Renal cortical epithelial cell (primary cell): ENCODE results near the gene GALNT7. TPM values are rescaled to one million over a fixed set of nuclear protein-coding genes. Genes with fewer than 3 reads are reported as not detected.

Experiments used
- DNase-seq: peaks from one replicate; pipeline ENCODE4 v3.0.0-alpha.2; 2011; ENCODE audit warnings: low read depth
- total RNA-seq: library from RNA; depleted of rRNA; stranded (reverse); fragments of >200 nt; gene quantifications from 2 replicates; pipeline ENCODE4 v1.2.3, GENCODE V29; 2014

GALNT7 gene
- total RNA-seq, 1 donor from 2014 or later = 86.4 TPM

GRCh38 chr4:173301518-173302201 lies 133.0 kb downstream of the GALNT7 start:
- peak; percentile 64 for DNase-seq

DNA sequence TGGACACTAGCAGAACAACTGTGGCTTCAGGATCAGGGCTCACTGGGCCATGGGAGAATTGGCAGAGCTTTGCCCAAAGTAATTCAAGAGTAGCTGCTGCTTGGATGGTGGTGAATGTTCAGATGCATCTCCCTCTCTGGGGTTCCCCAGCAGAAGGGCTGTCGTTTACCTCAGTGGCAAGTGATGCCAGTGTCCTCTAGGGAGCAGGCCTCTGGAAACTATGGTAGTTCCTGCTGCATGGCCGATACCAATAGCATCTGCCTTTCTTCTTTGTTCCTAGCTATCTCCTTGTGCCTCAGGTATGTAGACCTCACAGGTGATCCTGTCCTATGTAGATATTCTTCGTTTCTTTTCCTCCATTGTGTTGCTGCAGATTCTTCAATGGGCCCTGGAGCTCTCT lies 139.2 kb downstream of the GALNT7 start:
- no peak for DNase-seq

DNA sequence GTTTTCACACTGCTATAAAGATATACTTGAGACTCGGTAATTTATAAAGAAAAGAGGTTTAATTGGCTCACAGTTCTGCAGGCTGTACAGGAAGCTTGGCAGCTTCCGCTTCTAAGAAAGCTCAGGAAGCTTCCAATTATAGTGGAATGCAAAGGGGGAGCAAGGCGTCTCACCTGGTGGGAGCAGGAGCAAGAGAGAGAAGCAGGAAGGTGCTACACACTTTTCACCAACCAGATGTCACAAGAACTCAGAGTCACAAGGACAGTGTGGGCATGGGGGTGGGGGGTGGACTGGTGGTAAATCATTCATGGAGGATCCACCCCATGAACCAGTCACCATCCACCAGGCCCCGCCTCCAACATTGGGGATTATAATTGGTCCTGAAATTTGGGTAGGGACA lies 142.8 kb downstream of the GALNT7 start:
- DNase-seq = no peak

GRCh38 chr4:173314715-173315114 lies 146.1 kb downstream of the GALNT7 start:
- DNase-seq = no peak

- no peak for DNase-seq
Observed at GRCh38 chr4:173316060-173316459, 147.4 kb downstream of the GALNT7 start.

GRCh38 chr4:173317004-173317403 lies 148.4 kb downstream of the GALNT7 start:
- no peak for DNase-seq

- no peak for DNase-seq
Observed at GRCh38 chr4:173318240-173318639, 149.6 kb downstream of the GALNT7 start.

DNA sequence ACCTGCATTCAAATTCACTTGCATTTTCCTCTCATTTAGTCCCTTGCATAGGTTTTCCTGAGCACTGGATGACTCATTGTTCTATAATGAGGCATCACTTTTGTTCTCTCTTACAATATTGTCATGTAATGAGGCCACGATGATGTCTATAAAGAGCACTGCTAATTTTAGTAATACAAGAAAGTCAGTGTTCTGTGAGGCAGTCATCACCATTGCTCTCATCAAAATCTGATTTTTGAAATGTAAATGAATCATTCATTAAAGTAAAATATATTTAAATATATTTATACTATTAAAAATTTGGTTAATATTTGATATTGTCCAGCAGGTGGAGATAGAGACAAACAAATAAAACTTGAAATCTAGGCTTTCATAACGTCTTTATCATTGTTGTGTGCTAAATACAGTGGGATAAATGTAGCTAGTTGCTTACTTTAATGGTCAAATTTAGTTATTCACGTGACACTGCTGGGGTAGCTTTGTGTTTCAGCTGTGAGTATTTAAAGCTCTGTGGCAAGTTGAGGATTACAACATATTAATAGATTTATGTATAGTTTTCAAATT lies 150.1 kb downstream of the GALNT7 start:
- DNase-seq = peak; percentile 61

DNA sequence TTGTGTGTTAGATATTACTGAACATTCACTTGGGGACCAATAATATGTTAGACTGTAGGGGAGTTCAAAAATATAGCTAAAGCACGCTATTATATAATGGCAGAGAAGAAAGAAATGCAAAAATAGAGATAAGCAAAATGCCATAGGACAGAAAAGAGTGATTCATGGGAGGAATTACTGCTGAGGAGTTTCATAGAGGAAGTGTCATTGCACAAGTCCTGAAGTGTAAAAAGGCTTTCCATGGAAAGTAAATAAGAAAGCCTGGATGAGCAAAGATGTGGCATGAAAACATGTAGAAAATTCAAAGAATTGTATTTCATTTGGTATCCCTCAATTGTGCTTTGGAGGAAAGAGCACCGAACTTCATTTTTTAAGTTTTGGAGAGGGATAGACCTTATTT lies 151.1 kb downstream of the GALNT7 start:
- DNase-seq = no peak

DNA sequence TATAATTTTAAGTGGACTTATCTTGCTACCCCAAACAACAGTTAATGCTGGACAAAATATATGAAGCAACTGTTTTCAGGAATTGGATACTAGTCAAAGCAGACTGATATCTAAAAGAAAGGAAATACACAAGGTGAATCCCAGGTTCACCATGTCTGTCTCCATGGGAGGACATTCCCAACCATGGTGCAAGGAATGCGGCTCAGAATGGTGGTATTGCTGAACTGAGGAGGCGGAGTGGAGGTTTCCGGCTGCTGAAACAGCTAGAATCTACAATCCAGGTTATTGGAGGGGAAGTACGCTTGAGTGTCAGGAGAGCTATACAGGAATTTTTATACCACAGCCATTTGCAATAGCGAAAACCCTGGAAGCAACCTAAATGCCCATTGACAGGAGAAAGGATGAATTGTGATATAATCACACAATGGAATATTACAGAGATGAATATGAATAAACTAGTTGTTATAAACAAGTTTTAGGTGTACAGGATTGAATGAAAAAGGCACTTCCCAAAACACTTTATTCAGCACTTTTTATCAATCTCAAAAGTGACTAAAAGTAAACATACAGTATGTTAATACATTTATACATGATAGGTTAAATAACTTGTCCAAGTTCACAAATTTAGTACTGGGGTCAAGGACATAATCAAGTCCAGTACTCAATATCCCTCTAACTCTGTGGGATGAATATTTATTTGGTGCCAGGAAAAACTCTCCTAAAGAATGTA lies 156.6 kb downstream of the GALNT7 start:
- DNase-seq = no peak

DNA sequence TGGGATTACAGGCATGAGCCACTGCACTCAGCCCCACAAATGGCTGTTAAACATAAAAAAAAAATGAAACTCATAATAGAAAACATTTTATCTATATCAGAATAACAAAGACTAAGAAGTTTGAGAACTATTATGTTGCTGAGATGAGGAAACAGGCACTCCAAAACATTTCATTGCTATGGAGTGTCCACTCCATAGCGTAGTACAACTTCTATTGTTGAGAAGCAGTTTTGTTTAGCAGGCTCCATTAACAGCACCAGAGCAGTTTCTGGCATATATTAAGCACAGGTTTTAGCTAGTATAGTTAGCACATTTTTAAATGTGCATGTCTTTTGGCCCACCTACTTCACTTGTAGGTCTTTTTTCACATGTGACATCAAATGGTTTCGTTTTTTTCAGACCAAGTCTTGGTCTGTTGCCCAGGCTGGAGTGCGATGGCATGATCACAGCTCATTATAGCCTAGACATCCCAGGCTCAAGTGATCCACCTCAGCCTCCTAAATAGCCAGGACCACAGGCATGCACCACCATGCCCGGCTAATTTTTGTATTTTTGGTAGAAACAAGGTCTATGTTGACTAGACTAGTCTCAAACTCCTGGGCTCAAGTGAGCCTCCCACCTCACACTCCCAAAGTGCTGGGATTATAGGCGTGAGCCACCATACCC lies 159.8 kb downstream of the GALNT7 start:
- DNase-seq = no peak

DNA sequence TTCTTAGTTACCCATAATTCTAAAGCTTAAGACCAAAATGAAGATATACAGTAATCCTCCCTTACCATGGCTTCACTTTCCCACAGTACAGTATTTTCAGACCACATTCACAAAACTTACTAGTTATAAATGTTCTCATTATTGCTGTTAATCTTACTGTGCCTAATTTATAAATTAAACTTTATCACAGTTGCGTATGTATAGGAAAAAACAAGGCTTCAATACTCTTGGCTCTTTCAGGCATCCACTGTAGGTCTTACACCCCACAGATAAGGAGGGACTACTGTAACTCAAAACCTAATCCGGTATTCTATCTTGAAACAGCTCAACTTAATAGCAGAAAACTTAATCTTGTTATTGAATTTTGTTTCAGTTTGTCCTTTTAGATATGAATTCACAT lies 162.0 kb downstream of the GALNT7 start:
- no peak for DNase-seq

DNA sequence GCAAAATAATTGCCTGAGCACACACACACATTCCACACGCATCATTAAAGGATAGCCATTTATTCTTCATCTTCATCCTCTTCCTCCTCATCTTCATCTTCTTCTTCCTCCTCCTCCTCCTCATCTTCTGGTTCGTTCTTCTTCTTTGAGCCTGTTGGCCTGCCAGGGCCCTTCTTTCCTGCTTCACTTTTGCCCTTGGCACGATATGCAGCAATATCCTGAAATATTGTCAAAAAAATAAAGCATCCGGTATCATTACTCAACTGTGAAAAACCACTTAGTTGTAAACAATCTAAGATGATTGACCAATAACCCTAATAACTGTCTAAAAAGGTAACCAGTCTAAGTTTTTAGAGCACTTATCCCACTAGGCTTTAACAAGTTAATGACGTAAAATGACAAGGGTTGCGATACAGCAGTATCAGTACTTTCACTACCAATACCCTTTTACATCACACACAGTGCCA lies 163.4 kb downstream of the GALNT7 start:
- no peak for DNase-seq

GRCh38 chr4:173332963-173333657 lies 164.5 kb downstream of the GALNT7 start:
- peak; percentile 35 for DNase-seq

GRCh38 chr4:173333658-173334084 lies 165.1 kb downstream of the GALNT7 start:
- DNase-seq = no peak

GRCh38 chr4:173334085-173334890 lies 165.7 kb downstream of the GALNT7 start, which contains the start of gene HMGB2:
Gene HMGB2, minus strand, starts transcription at chr4:173334358. Its CDS starts 709 bp downstream, at chr4:173333649.
- DNase-seq = peak; percentile 99

DNA sequence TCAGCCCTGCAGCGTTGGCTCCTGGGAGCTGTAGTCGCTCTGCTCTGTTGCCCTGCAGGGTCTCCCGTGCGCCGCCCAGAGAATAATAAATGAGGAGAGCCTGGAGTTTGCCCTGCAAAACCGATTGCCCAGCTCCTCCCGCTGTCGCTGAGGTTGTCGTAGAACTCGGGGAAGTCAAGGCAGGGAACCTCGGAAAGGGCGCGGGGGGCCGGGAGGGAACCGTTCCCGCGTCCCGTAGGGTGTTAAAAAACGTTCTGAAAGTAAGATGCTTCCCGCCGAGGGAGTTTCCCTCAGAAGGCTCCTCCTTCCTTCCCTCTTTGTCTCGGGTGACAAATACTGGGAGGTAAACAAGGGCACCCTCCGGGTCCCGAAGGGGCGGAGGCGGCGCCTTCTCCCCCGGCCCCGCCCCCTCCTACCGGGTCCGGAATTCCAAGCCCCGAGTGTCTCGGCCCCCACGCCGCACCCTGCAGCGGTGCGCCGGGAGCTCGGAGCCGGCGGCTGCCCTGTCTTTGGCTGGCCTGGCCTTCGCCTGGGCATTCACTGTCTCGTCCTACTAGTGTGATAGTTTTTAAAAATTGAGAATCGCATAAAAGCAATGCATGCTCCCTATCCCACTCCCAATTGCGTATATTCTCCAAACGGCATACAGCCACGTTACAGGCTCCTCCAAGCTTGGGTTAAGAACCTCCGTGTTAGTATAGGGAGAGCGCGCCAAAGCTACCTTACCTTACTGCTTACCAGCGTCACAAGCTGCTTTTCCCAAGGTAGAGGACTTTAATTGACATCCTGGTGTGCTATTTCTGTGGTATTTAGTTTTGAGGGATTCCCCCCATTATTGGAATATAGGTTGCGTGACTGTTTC lies 166.5 kb downstream of the GALNT7 start:
- DNase-seq = peak; percentile 86

DNA sequence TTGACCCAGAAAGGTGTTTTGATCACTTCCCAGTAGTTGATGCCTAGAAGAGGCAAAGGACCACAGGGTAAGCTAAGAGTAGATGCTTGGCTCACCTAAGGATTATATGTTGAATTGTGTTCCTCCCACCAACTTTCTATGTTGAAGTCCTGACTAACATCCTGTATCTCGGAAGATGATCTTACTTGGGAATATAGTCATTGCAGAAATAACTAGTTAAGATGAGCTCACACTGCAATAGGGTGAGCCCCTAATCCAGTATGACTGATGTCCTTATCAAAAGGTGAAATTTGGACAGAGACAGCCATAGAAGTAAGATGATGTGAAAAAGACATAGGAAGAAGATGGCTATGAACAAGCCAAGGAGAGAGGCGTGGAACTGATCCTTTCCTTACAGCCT lies 168.9 kb downstream of the GALNT7 start:
- no peak for DNase-seq

GRCh38 chr4:173343832-173344397 lies 175.3 kb downstream of the GALNT7 start:
- no peak for DNase-seq
